Glomerular visceral epithelial cell (primary cell): ENCODE results near the gene ATP11B.

ENCODE experiments used
- DNase-seq: peaks from one replicate; pipeline ENCODE4 v3.0.0-alpha.2; 2016; ENCODE audit errors: extremely low spot score

Gene ATP11B

DNA sequence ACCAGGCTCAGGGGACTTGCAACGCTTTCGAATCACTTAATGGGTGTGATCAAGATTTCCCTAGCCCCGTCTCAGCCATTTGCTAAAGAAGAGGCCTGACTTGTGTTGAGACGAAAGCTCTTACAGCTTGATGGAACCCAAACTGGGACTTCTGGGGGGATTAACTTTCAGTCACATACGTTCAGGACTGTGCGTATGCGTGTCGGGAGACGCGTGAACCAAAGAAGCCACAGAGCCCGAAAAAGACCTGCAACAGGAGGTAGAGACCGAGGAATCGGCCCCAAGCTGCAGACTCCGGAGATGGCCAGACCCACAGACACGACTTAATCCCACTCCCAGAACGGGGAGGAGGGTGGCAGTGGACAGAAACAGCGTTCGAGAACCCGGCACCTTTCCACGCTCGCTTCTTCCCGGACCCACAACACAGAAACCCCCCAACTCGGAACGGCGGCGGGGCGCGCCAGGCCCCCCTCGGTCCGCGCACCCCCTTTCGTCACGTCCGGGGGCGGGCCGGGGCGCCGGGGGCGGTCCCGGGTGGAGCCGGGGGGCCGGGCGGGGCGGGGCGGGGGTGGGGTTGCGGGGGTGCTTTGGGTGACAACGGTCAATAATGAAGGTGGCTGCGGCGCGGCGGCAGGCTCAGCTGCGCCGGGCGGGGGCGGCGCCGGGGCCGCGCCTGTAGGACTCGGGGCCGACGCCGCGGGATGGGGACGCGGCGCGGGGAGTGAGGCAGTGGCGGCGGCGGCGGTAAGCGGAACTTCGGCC is at the start of gene ATP11B:
Gene ATP11B, plus strand, starts transcription at position 604 of the 762 bp plus-strand sequence. CDS start 256 bp downstream, outside the sequence.
- peak; percentile 77 for DNase-seq

DNA sequence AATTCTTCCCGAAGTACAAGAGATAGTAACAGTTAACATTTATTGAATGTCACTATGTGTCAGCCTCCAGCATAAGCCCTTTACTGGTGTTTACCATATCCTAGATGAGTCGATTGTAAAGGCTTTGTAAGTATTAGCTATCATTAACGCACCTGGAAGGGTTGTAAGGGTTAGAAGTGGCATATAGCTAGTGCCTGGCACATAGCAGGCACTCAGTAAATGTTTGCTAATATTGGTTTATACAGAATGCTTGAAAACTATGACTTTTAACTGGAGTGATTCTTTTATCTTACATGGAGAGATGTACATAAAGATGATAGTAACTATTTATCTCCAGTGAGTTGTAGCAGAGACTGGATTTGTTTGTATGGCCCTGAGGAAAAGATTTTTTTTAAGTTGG is 46.3 kb upstream of the ATP11B start:
- DNase-seq, result no peak

DNA sequence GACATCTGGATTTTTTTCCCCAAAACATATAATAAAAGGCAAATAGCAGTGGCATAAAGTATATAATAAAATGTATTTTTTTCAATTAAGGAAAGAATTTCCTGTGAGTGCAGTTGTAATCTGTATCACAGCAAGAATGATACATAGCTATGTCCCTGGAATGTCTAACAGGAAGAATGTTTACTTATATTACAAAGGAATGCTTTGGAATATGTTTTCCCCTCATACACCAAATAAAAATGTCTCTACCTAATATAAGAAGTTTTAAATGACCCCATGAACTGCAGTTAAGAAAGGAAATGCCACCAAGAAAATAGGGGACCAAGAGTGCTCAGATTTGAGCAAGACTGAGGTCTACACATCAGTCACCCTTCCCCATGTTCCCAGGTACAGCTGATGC is 38.0 kb upstream of the ATP11B start:
- DNase-seq, result no peak

DNA sequence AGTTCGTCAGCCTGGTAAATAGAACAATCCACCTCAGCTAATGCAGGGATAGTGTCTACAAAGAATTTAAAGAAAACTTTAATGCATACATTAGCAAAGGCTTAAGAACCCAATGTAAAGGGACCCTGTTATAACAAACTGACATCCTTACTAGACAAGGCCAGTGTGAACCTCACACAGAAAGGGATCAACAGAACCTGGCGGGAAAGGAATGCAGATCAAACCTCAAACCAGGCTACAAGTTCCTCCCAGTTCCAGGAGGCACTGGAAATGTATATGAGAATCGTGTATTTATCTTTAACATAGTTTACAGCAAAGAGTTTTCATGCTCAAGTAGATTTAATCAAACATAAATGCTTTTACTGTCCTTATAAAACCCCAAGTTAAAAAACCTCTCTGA is 37.6 kb upstream of the ATP11B start:
- no peak for DNase-seq

DNA sequence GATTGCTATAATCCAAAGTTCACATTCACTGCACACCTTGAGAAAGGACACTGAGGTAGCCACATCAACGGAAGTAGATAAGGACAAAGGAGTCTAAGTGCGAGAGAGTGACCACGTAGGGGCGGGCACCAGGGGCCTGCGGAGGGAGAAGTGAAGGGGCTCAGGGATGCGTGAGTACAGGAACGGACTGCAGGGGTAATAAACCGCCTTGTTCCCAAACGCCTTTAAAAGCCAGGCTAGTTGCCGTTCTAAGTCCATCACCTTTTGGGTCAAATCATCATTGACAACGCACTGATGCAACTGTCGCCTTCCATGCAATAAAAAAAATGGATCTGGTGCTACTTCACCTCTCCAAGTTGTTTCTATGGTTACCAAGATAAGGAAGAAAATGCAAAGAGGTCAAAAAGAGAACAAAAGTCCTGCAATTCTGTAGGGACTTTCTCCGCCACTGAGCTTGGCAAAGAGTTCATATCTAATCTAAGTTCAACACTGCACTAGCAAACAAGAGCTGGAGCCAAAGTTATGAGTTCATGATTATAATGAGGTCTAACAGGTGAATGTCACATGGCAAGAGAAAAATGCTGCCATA is 32.6 kb upstream of the ATP11B start:
- DNase-seq, result no peak

DNA sequence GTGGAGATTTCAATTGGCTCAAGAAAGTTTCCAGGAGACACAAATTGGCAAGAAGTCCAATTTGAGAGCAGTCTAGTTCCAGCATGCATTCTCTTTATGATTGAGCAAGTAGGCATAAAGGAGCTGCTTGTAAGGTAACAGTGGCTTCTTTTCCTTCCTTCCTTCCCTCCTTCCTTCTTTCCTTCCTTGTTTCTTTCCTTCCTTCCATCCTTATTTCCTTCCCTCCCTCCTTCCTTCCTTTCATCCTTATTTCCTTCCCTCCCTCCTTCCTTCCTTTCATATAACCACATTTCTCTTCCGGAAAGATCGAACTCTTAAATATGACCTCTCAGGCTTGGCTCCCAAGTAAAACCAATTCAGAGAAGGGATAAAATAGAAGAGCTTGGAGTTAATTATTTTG is 29.4 kb upstream of the ATP11B start:
- DNase-seq, result no peak

DNA sequence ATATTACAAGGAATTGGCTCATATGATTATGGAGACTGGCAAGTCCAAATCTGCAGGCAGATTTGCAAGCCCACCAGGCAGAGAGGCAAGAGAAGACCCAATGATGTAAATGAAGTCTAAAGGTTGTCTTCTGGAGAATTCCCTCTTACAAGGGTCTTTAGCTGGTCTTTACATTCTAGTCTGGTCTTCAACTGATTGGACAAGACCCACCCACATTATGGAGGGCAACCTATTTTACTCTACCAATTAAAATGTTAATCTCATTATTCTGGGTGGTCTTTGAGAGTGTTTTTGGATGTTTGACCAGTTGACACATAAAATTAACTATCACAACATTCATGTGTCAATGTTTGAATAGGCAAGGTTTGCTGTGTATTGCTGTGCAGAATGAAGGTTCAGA is 28.0 kb upstream of the ATP11B start:
- no peak for DNase-seq

DNA sequence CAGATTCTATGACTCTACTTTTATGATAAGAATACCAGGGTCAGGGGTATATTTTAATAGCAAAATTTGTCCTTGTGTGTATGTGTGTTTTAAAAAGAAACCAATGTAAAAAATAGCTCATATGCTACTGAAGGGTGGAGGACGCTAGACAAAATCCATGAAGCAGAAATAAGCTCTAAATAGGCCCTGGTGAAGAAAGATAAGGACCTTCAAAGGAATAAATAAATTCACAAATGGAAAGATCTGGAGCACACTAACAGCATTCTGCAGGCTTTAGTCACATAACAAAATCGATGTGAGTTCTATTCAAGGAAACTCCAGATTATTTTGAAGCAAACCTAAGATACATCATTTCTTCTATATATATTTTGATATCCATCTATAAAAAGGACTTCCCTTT is 27.2 kb upstream of the ATP11B start:
- no peak for DNase-seq

DNA sequence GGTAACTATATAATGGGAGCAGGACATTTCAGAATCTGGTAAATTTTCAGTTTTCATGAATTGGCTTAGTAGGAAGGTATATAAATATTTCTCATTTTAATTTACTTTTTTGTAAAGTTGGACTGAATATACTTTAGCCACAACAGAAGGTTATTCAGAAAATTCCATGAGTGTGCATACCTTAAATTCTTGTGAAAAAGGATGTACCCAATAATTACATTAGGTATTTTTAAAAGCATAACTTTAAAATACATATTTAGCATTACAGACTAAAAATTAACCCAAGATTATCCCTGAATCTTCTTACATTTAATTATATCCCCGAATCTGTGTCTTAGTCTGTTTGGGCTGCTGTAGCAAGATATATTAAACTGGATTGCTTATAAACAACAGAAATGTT is 24.9 kb upstream of the ATP11B start:
- no peak for DNase-seq

DNA sequence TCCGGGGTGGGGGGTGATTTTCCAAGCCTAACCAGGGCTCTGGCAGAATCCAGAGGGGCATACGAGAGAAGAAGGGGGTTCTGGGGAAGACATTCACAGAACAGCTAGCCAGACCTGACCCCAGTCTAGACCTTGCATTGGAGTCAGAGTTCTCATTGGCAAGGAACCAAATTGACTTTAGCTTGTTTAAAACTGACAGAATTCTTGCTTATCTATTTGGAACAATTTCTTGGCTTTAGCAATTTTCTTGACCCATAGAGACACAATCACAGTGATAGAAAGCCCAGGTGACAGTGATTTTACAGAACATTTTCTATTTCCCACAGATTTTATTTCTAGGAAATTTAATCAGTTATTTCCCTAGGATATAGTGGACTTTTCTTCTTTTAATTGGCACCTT is 23.6 kb upstream of the ATP11B start:
- DNase-seq, result no peak

DNA sequence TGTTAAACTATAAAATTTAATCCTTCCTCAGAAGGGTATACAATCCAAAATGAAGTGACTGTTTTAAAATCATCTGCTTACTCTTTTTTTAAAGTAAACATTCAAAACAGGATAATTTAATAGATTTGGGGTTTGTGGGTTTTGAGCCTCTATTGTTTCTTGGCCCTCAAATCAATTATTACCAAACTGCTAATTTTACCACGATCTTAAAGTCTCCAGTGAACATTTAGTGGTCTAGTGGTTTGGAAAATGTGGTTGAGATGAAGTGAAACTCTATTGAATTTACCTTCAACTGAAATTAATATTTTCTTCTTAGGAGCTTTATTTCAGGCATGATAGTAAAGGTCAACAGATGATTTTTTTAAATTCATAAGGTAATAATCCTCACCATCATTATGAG is 11.2 kb upstream of the ATP11B start:
- no peak for DNase-seq

DNA sequence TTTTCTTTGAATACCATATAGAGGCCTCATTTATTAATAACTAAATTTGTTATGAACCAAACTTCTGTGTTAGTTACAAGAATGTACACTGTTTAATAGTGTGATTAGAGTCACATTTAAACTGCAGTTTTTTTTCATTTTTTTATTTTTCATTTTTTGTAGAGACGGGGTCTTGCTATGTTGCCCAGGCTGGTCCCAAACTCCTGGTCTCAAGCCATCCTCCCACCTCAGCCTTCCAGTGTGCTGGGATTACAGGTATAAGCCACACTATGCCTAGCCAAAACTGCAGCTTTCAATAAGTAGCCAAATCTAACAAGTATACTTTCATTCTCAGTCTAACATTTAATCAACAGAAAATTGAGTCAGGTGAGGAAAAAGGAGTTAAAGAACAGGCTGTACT is 10.2 kb upstream of the ATP11B start:
- no peak for DNase-seq

DNA sequence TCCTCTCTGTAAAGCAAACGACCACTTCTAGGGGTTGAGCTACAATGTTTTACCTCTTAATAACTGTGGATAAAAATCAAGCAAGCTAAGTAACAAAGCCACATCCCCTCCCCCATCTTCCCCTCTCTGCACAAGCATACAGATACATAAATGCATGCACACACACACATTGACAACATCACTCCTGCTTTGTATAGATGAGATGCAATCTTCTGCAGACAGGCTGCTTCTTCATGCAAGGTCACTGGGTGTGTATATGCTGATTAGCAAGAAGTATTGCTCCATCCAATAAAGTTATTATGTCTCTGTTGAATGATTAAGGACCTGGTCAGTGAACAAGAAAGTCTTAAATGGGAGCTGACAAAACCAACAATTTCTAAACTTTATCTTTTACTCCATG is 8.8 kb upstream of the ATP11B start:
- DNase-seq, result no peak

DNA sequence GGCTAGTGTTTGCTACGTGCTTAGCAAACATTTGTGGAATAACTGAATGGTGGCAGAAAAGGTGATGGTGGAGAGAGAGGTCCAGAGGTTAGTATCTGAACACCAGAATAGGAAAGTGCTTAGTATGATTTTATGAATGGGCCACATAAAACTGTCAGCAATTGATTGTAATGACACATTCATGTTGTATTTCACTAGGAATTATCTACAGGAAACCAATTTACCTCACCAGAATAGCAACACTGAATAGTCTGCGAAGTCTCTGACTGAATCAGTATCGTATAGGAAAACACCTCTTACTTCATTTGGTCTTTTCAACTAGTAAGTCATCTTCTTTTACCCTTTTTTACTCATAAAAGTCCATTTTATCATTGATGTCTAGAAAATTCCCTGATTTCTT is 8.2 kb upstream of the ATP11B start:
- DNase-seq, result no peak

DNA sequence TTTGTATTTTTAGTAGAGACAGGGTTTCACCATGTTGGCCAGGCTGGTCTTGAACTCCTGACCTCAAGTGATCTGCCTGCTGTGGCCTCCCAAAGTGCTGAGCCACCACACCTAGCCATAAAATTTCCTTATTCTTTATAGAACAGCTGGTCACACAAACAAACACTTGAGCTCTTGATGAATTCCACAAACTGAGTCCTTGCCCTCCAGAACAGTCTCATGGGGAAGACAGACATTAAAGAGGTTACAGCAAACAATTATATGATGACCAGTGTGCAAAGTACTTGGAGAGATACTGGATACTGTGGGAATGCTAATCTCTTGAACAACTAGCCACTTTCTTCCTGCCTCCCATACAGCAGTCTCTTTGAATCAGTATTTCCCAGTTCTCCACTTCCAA is 7.5 kb upstream of the ATP11B start:
- no peak for DNase-seq

DNA sequence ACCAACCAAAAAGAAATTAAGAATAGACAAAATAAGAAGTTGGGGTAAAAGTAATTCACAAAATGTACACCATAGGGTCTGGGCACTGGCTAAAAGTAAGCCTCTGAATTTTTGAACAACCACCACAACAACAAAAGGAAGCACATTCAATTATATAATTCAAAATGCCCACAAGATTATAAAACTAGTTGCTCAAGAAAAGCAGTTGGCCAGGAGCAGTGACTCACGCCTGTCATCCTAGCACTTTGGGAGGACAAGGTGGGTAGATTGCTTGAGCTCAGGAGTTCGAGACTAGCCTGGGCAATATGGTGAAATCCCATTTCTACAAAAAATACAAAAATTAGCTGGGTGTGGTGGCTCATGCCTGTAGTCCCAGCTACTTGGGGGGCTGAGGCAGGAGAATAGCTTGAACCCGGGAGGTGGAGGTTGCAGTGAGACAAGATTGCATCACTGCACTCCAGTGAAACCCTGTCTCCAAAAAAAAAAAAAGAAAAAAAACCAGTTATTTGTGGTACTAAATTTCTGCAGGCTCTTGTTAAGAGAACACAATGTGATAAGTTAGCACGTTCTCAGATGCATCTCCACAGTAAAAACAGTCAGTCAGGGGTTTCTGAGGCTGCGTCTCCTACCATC is 6.6 kb upstream of the ATP11B start:
- DNase-seq, result no peak

DNA sequence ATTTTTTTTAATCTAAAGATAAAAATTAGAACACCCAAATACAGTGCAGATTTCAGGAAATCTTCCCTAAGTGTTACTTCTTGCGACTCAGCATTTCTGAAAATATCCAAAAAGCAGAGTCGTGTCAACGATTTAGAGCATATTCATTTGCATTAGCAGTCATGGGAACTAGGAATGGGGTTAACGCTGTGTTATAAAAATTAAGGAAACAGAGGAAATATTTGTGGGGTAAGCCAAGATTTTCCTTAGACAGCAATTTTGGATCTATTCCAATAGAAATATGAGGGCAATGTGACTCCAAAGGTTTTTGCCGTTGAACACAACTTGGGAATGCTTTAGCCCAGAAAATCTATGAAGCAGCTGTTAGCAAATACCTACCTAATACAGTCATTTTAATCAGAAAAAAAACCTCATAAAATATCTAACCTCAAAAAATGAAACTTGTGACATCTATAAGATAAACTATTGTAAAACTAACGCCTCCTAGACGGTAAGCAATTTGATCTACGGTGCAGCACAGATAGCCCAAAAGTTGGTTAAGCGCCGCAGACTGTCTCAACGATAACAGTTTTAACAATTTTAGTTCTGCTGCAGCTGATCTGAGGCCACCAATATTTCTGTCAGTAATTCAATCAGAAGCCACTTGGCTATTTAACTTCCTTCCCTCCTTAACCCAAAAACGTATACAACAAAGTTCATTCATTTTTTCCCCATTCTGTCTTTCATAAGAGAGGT is 5.8 kb upstream of the ATP11B start:
- DNase-seq, result no peak

DNA sequence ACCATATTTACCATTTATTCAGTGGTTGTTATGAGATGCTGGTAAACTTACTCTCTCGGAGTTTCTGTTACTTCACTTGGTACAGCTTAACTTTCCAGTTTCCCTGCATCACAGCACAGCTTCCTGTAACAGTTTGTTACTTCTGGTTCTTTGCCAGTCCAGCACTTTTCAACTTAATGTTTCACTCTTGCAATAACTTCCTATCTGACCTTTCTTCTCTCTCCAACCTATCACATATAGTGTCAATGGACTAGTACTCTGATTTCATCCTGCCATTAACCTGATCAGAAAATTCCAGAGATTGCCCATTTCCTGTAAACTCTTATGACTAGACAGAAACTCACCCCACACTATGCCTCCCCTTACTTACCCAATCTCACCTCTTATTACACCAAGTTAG is 3.9 kb upstream of the ATP11B start:
- no peak for DNase-seq

DNA sequence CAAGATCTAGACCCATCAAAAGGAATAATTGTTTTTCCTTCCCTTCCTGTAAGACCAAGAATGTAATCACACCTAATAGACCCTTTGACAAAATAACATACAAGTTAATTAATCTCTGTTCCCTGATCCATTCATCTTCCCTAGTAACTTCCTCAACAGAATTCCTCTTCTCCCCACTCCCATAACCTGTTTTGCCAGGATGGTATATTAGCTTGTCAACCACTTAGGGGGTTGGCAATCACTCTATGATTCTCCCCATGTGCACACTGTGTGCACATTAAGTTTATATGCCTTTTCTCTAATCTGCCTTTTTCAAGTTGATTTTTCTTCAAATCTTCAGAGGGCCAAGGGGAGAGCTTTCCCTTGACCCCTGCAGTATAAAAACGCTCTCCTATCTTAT is 2.7 kb upstream of the ATP11B start:
- no peak for DNase-seq

DNA sequence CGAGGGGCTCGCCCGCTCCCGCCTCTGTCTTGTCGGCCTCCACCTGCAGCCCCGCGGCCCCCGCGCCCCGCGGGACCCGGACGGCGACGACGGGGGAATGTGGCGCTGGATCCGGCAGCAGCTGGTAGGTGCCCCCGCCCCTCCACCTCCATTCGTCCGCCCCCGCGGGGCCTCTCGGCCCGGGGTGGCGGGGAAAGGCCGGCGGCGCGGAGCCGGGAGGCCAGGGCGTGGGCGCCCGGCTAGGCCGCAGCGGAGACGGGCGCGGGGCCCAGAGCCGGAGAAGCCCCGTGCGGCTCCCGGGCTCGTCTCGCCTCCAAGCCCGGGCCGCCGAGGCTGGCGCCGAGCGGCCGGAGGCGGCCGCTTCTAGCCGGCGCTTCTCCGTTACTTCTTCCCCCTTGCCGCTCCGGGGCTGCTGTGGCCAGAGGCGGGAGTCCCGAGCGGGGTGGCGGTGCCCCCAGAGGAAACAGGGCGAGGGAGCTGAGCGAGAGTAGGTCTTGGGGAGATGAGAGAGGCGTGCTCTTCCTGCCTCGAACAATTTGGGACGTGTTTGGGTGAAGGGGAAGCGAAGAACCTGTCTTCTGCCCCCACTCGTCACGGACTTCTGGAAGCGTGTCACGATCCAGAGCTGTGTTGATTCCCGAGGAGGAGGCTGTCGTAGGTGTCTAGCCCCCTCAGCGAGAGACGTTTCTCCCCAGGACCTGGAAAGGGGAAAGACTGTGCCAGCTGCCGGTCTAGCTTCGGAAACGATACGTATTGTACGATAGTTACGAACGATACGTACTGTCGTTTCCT is 555 bp downstream of the ATP11B start:
- DNase-seq, result peak; percentile 41

DNA sequence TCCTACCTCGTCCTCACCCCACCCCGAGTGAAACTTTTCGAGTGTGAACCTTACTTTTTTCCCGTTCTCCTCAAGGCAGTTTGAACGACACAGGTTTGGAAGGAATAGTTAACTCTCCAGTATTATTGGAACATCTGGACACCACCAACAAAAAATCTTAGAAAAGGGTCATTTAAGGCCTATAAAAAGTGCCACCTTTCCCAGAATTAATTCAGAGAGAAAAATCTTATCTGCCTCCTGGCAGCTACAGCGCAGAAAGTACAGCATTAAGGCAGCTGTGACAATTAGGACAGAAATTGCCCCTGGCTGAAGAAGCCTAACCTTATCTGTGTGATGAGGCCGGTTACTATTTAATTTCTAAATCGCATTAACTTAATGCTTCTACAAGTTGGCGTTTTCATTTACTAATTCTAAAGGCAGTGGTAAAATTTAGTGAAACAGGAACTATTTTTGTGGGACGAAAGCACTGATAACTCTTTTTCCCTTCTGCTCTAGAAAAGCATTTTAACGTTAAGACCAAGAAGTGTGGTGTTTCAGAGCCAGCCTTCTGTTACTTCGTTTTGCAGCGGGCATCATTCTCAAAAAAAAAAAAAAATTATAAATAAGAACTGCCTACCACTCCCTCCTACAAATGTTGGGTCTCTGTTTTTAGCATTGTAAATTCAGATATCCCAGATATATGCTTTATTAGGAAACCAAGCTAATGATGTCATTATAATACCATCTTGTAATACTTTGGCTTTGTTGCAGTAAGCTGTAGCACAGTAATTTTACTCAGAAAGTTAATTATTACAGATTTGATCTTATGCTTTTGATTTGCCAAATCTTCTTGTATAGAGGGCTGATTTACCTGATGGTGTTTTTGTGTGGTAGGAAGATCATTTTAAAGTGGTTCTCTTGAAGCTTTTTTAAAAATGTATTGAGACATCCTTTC is 1.4 kb downstream of the ATP11B start:
- DNase-seq, result peak; percentile 1
